Activated CD4-positive, alpha-beta T cell treated with anti-CD3 and anti-CD28 coated beads for 4 hours (primary cell): ENCODE results near the gene XRN1.
"Not testable (repeated sequence)": the region's sequence is repeated elsewhere in the genome, so short reads cannot be mapped to it uniquely, and the experiment has no call there.

Source experiments
- DNase-seq, 2 donors: peaks; one replicate each; pipeline ENCODE4 v3.0.0-alpha.2; 2020

Gene XRN1

GRCh38 chr3:142447852-142448823 is at the start of gene XRN1:
TSS of gene XRN1 (minus strand) at chr3:142448037. CDS start at chr3:142447944, 93 bp downstream.
- peak; percentile 91 to 95 for DNase-seq

GRCh38 chr3:142495103-142495502 is 47.3 kb upstream of the XRN1 start:
- DNase-seq = no peak

GRCh38 chr3:142492184-142492583 is 44.3 kb upstream of the XRN1 start:
- no peak for DNase-seq

- DNase-seq = no peak
Observed at GRCh38 chr3:142489572-142490323, 41.9 kb upstream of the XRN1 start.

GRCh38 chr3:142484912-142485435 is 37.1 kb upstream of the XRN1 start:
- no peak for DNase-seq

GRCh38 chr3:142481196-142481595 is 33.4 kb upstream of the XRN1 start:
- DNase-seq = no peak

GRCh38 chr3:142470826-142471225 is 23.0 kb upstream of the XRN1 start:
- no peak for DNase-seq

GRCh38 chr3:142468456-142468855 is 20.6 kb upstream of the XRN1 start:
- DNase-seq = no peak

- DNase-seq = no peak
Observed at GRCh38 chr3:142467768-142468167, 19.9 kb upstream of the XRN1 start.

- DNase-seq = no peak
Observed at GRCh38 chr3:142460689-142461088, 12.9 kb upstream of the XRN1 start.

- DNase-seq = no peak
Observed at GRCh38 chr3:142459929-142460328, 12.1 kb upstream of the XRN1 start.

GRCh38 chr3:142459096-142459495 is 11.3 kb upstream of the XRN1 start:
- no peak for DNase-seq

GRCh38 chr3:142450881-142451280 is 3.0 kb upstream of the XRN1 start:
- DNase-seq = no peak

GRCh38 chr3:142450189-142450588 is 2.4 kb upstream of the XRN1 start:
- DNase-seq = no peak

GRCh38 chr3:142447301-142447851 is 461 bp downstream of the XRN1 start:
- peak; percentile 31 to 42 for DNase-seq

GRCh38 chr3:142445816-142446254 is 2.0 kb downstream of the XRN1 start:
- peak; percentile 6 to 8 for DNase-seq

GRCh38 chr3:142444343-142444742 is 3.5 kb downstream of the XRN1 start:
- DNase-seq = no peak

GRCh38 chr3:142443060-142443459 is 4.8 kb downstream of the XRN1 start:
- not testable (repeated sequence) for DNase-seq

- not testable (repeated sequence) for DNase-seq
Observed at GRCh38 chr3:142439499-142440220, 8.2 kb downstream of the XRN1 start.

- not testable (repeated sequence) for DNase-seq
Observed at GRCh38 chr3:142438096-142438495, 9.7 kb downstream of the XRN1 start.

- DNase-seq = no peak
Observed at GRCh38 chr3:142436951-142437585, 10.8 kb downstream of the XRN1 start.

- DNase-seq = no peak
Observed at GRCh38 chr3:142434503-142434902, 13.3 kb downstream of the XRN1 start.
